HL-60 (cell line): ENCODE data around the gene GSN.

Experiments used
- DNase-seq, 2 experiments: peaks; one replicate each; pipeline ENCODE4 v3.0.0-alpha.2; 2010 to 2020; ENCODE audit warnings: low read depth in 1 of 2, low spot score in 1 of 2
- H3K27ac ChIP-seq: fragments of 250-450 bp; sonication (Bioruptor Pico); replicated peaks from 2 replicates; pipeline ENCODE4 v1.5.1; 2020; ENCODE audit warnings: mild to moderate bottlenecking, moderate library complexity
- H3K27me3 ChIP-seq: fragments of 250-450 bp; sonication (Bioruptor Pico); 2 replicates; pipeline ENCODE4 v1.5.1; 2021; ENCODE audit warnings: mild to moderate bottlenecking, moderate library complexity; ENCODE audit not compliant: insufficient read depth, poor library complexity, severe bottlenecking
- H3K4me3 ChIP-seq: replicated peaks from 2 replicates; pipeline ENCODE4 v1.5.1; 2011; ENCODE audit warnings: mild to moderate bottlenecking, control low read depth, low read length; ENCODE audit not compliant: insufficient read depth
- GABPA ChIP-seq: IDR thresholded peaks from 2 replicates; pipeline ENCODE4 v1.6.1; 2012; ENCODE audit warnings: low read depth
- POLR2AphosphoS5 ChIP-seq: IDR thresholded peaks from 2 replicates; pipeline ENCODE4 v1.6.1; 2012; ENCODE audit warnings: low read depth
- REST ChIP-seq: IDR thresholded peaks from 2 replicates; pipeline ENCODE4 v1.6.1; 2012; ENCODE audit warnings: low read depth; ENCODE audit not compliant: insufficient replicate concordance
- SPI1 ChIP-seq: IDR thresholded peaks from 2 replicates; pipeline ENCODE4 v1.6.1; 2012; ENCODE audit warnings: low read depth, mild to moderate bottlenecking, borderline replicate concordance
- TF ChIP-seq, protein P1 (sequence below): IDR thresholded peaks from one replicate; pipeline ENCODE4 v1.5.1; 2011; ENCODE audit warnings: low read length, control low read depth, inconsistent platforms; ENCODE audit not compliant: insufficient read depth

GSN gene

GRCh38 chr9:121364886-121365285, 96.9 kb downstream of the GSN start:
- TF ChIP-seq REST (no peak), GABPA (no peak), POLR2AphosphoS5 (no peak), SPI1 (no peak)
- TF ChIP-seq, protein P1, sequence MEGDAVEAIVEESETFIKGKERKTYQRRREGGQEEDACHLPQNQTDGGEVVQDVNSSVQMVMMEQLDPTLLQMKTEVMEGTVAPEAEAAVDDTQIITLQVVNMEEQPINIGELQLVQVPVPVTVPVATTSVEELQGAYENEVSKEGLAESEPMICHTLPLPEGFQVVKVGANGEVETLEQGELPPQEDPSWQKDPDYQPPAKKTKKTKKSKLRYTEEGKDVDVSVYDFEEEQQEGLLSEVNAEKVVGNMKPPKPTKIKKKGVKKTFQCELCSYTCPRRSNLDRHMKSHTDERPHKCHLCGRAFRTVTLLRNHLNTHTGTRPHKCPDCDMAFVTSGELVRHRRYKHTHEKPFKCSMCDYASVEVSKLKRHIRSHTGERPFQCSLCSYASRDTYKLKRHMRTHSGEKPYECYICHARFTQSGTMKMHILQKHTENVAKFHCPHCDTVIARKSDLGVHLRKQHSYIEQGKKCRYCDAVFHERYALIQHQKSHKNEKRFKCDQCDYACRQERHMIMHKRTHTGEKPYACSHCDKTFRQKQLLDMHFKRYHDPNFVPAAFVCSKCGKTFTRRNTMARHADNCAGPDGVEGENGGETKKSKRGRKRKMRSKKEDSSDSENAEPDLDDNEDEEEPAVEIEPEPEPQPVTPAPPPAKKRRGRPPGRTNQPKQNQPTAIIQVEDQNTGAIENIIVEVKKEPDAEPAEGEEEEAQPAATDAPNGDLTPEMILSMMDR: no peak
- no peaks in the 10 kb centered on the region for H3K27me3 ChIP-seq
- DNase-seq: no peak
- peak overlapping the region; percentile 65; the same call in 1 of the 2 replicates for H3K27ac ChIP-seq
- no peak overlapping the region for H3K4me3 ChIP-seq

DNA sequence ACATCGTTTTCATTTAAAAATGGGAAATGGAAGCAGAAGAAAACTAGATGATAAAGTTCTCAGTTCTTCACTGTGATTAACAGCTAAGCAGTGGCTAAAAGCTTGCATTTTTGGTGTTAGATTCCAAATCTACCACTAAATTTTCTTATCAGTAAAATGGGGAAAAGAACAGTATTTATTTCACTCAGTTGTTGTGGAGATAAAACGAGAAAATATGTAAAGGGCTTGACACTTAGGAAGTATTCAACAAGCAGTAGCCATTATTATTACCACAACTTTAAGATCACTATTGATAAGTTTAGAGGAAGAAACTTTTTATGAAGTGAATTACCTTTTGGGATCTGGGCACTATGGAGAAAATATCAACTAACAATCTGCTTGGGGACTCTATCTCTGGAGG, 97.6 kb downstream of the GSN start:
- no peak overlapping the region for H3K27ac ChIP-seq
- DNase-seq: no peak
- no peaks in the 10 kb centered on the region for H3K27me3 ChIP-seq
- no peak overlapping the region for H3K4me3 ChIP-seq
- TF ChIP-seq, protein P1: no peak
- TF ChIP-seq SPI1 (no peak), POLR2AphosphoS5 (no peak), GABPA (no peak), REST (no peak)

DNA sequence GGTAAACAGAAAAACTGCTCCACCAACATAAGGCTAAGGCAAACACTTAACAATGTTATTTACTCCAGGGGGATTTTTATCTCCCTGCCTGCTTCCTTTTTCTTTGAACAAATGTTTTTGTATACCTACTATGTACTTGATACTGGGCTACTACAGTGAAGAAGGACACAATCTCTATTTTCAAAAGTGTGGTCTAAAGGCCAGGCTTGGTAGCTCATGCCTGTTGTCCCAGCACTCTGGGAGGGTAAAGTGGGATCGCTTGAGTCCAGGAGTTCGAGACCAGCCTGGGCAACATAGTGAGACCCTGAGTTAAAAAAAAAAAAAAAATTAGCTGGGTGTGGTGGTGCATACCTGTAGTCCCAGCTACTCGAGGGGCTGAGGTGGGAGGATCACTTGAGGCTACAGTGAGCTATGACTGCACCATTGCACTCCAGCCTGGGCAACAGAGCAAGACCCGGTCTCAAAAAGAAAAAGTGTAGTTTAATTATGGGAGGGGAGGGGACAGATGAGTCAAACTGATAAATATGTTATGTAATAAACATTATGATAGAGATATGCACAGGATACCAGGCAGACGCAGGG, 98.7 kb downstream of the GSN start:
- H3K27me3 ChIP-seq: no peaks in the 10 kb centered on the region
- no peak for DNase-seq
- H3K27ac ChIP-seq: no peak overlapping the region
- H3K4me3 ChIP-seq: no peak overlapping the region
- TF ChIP-seq POLR2AphosphoS5 (no peak), REST (no peak), GABPA (no peak), SPI1 (no peak)
- TF ChIP-seq, protein P1: no peak
